Spleen (tissue), 11 donors: Measurements from ENCODE around the gene MST1R. TPM values are rescaled to one million over a fixed set of nuclear protein-coding genes. Genes with fewer than 3 reads are reported as not detected.
"Not testable (repeated sequence)": the region's sequence is repeated elsewhere in the genome, so short reads cannot be mapped to it uniquely, and the experiment has no call there.

Source experiments
- DNase-seq: peaks from one replicate; pipeline ENCODE4 v3.0.0-alpha.2; 2020
- H3K27ac ChIP-seq, 8 donors: fragments of 200-600 bp; sonication (generic) in 7 of 8; 1 replicate in 4 of 8; 2 replicates in 4 of 8; pipeline versions ENCODE4 v1.5.0 to v1.8.0; 2016 to 2021; ENCODE audit warnings: inconsistent platforms in 4 of 8, mild to moderate bottlenecking in 4 of 8, moderate library complexity in 1 of 8
- H3K27me3 ChIP-seq, 7 donors: fragments of 200-600 bp; sonication (generic) in 6 of 7; replicated peaks in 1 of 7; 1 replicate in 4 of 7; 2 replicates in 3 of 7; pipeline versions ENCODE4 v1.5.0 to v1.8.0; 2016 to 2021; ENCODE audit warnings: inconsistent platforms in 3 of 7, mild to moderate bottlenecking in 1 of 7
- H3K36me3 ChIP-seq, 6 donors: fragments of 200-600 bp; sonication (generic) in 5 of 6; 1 replicate in 4 of 6; 2 replicates in 2 of 6; pipeline versions ENCODE4 v1.5.0 to v1.8.0; 2016 to 2021; ENCODE audit warnings: inconsistent platforms in 2 of 6
- H3K4me1 ChIP-seq, 6 donors: fragments of 200-600 bp; sonication (generic) in 5 of 6; 1 replicate in 3 of 6; 2 replicates in 3 of 6; pipeline versions ENCODE4 v1.5.0 to v1.8.0; 2016 to 2021; ENCODE audit warnings: inconsistent platforms in 3 of 6
- H3K4me3 ChIP-seq, 8 donors: fragments of 200-600 bp; sonication (generic) in 7 of 8; 1 replicate in 4 of 8; 2 replicates in 4 of 8; pipeline versions ENCODE4 v1.5.0 to v1.8.0; 2016 to 2021; ENCODE audit warnings: inconsistent platforms in 4 of 8, mild to moderate bottlenecking in 4 of 8, moderate library complexity in 2 of 8
- H3K9me3 ChIP-seq, 8 donors: fragments of 200-600 bp; sonication (generic) in 7 of 8; 1 replicate in 4 of 8; 2 replicates in 4 of 8; pipeline versions ENCODE4 v1.5.0 to v1.8.0; 2016 to 2021; ENCODE audit warnings: inconsistent platforms in 4 of 8
- POLR2A ChIP-seq, 3 donors: fragments of 450-650 bp; IDR thresholded peaks; one replicate each; pipeline ENCODE4 v1.5.1; 2017; ENCODE audit warnings: antibody characterized with exemption in 3 of 3, mild to moderate bottlenecking in 1 of 3
- POLR2AphosphoS5 ChIP-seq, 3 donors: sonication (generic); formaldehyde crosslinking; IDR thresholded peaks; one replicate each; pipeline ENCODE4 v1.5.1; 2017; ENCODE audit warnings: antibody characterized with exemption in 3 of 3
- WGBS, 5 donors: extraction: QIAGEN DNeasy Blood & Tissue Kit in 3 of 5; methylation state at CpG; one replicate each; pipeline versions ENCODE4 v1.1.5 to v1.1.7; 2013 to 2018; 5-methylcytosine and 5-hydroxymethylcytosine counted together
- intact Hi-C: fragments of 100-400 bp; cut with DNase I; formaldehyde crosslinking; loops from one replicate; pipeline ENCODE4 v1.15.0; 2023; ENCODE audit warnings: low total_unique reads
- polyA plus RNA-seq, 3 donors: library from polyadenylated mRNA; stranded (reverse); fragments of 200-250 nt; gene quantifications; one replicate each; pipeline ENCODE4 v1.2.1, GENCODE V29; 2013
- total RNA-seq, 7 donors: library from RNA; depleted of rRNA in 3 of 7; stranded (reverse); fragments of >200 nt in 3 of 7; fragmentation: NEBNext Ultra II Directional in 4 of 7; extraction: Animal tissue kit (Norgen Biotek cat#: 25700) in 4 of 7; gene quantifications; one replicate each; pipeline versions ENCODE4 v1.1.0 to v1.2.1, GENCODE V29; 2016 to 2021
- TF ChIP-seq, protein P1 (sequence below), 11 experiments: fragments of 200-600 bp in 7 of 11; fragments of 450-650 bp in 4 of 11; sonication (generic) in 4 of 11; IDR thresholded peaks in 8 of 11; conservative IDR thresholded peaks in 3 of 11; 1 replicate in 7 of 11; 2 replicates in 4 of 11; pipeline versions ENCODE4 v1.4.0 to v1.8.0; 2016 to 2021; ENCODE audit warnings: antibody characterized with exemption in 11 of 11, inconsistent platforms in 4 of 11, mild to moderate bottlenecking in 1 of 11
- donor health status: healthy with polysubstance abuse.
- donor health status: DM: no; HTN: no; CAD: no; lungs with moderate emphysema.
- donor health status: DM: no; HTN: no; CAD: no.
- donor health status: Bipolar disorder and iron deficiency.
- donor health status: healthy.
- donor health status: DM: no; HTN: no; CAD: no.
- donor health status: DM: yes; HTN: yes; CAD: no.

Gene MST1R
- total and polyA plus RNA-seq, 10 donors, result 1.1 to 7.7 (median 3.0) TPM

- 5 to 11% (median 7%) methylated on average over 23 of the region's 23 CpGs for WGBS, 5 donors
- Histone ChIP-seq H3K4me1 (peaks cover 10 to 65% (median 40%) of the 10 kb centered on the region in 6 donors), H3K27ac (peak overlapping the region; percentile 81 to 99 (median 96)), H3K9me3 (no peaks in the 10 kb centered on the region), H3K36me3 (peaks cover 0 to 20% (median 0%) of the 10 kb centered on the region in 6 donors), H3K27me3 (no peaks in the 10 kb centered on the region), H3K4me3 (peak overlapping the region; percentile 50 to 92 (median 72))
- intact Hi-C loops, result no loop called here
- TF ChIP-seq POLR2A (IDR thresholded peaks at IDR 0.05), result peak in 1 of 3 donors; percentile 13
- TF ChIP-seq, protein P1, sequence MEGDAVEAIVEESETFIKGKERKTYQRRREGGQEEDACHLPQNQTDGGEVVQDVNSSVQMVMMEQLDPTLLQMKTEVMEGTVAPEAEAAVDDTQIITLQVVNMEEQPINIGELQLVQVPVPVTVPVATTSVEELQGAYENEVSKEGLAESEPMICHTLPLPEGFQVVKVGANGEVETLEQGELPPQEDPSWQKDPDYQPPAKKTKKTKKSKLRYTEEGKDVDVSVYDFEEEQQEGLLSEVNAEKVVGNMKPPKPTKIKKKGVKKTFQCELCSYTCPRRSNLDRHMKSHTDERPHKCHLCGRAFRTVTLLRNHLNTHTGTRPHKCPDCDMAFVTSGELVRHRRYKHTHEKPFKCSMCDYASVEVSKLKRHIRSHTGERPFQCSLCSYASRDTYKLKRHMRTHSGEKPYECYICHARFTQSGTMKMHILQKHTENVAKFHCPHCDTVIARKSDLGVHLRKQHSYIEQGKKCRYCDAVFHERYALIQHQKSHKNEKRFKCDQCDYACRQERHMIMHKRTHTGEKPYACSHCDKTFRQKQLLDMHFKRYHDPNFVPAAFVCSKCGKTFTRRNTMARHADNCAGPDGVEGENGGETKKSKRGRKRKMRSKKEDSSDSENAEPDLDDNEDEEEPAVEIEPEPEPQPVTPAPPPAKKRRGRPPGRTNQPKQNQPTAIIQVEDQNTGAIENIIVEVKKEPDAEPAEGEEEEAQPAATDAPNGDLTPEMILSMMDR (IDR thresholded peaks at IDR 0.05 in 8 of 11, conservative IDR thresholded peaks at IDR 0.05 in 3 of 11), result no peak
- no peak for DNase-seq
These were observed 37.1 kb upstream of the MST1R start for GRCh38 chr3:49940667-49941249.

DNA sequence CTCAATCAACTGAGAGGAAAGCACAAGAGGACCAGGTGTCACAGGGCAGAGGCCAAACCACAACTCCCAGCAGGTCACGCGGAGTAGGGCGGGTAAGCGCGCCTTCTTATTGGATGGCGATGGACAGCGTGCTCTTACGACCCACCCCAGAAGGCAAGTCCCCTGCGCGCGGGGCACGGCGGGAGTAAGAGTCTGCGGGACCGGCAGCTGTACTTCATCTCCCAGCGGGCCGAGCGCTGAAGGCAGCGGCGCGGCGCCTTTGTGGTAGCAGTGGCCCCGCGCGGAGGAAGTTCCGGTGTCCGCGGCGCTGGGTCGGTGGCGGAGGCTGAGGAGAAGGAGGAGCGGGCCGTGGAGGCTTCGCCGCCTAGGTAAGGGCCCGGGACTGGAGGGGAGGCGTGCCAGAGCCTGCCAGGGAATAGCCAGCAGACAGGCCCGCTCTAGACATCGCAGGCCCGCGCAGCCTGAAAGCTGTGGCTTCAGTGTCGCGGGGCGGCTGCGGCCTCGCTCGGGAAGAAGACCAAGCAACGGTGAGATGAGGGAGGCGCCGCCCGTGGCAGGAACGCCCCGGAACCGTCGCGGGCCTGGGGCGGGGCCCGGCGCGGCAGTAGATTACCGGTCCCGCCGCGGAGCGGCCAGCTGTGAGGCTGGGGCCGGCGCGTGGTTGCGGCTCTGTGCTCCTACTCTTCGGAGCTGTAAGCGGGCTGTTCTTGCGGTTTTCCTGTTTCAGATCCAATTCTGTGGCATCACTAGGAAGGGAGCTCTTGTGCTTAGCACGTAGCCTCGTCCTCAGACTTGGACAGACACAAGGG is 36.4 kb upstream of the MST1R start, which contains the start of gene RBM6:
RBM6 (plus strand) TSS at position 293 of the 809 bp plus-strand sequence. CDS start 22,492 bp downstream, outside the sequence.
- peak within 1 kb of the TSS; percentile 81 to 99 (median 96) for H3K27ac ChIP-seq
- 0 to 1% (median 0%) methylated on average over 36 to 74 of the region's 74 CpGs for WGBS, 5 donors
- intact Hi-C loops, result no loop called here
- DNase-seq, result peak; percentile 100
- H3K9me3 ChIP-seq, result no peaks in the 10 kb centered on the region
- peaks cover 10 to 59% (median 39%) of the 10 kb centered on the region in 6 donors for H3K4me1 ChIP-seq
- no peaks in the 10 kb centered on the region for H3K27me3 ChIP-seq
- H3K4me3 ChIP-seq, result peak within 1 kb of the TSS; percentile 50 to 92 (median 72)
- peak; percentile 72 to 78 (median 73) for TF ChIP-seq POLR2A (IDR thresholded peaks at IDR 0.05)
- peak; percentile 95 to 98 (median 97) for TF ChIP-seq POLR2AphosphoS5 (IDR thresholded peaks at IDR 0.05)
- TF ChIP-seq, protein P1 (IDR thresholded peaks at IDR 0.05 in 8 of 11, conservative IDR thresholded peaks at IDR 0.05 in 3 of 11), result peak in 3 of 11 experiments; percentile 7 to 32 (median 14)
- H3K36me3 ChIP-seq, result peaks cover 0 to 15% (median 0%) of the 10 kb centered on the region in 6 donors

DNA sequence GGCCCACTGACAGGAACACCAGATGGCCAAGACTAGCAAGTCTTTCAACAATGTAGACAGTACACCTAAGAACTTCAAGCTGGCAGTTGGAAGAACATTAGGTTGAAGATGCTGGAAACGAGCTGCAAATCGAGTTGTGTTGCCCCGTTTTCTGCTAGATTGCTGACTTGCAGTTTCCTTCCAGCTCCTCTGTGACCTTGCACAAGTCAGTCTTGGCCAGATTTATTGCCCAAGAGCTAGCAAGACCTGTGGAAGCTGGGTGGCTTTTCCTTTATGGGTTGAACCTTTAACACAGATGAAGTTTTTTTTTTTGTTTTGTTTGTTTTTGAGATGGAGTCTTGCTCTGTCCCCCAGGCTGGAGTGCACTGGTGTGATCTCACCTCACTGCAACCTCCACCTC is 33.4 kb upstream of the MST1R start:
- Histone ChIP-seq H3K36me3 (no peaks in the 10 kb centered on the region), H3K4me1 (peaks cover 4 to 40% (median 23%) of the 10 kb centered on the region in 6 donors), H3K9me3 (no peaks in the 10 kb centered on the region), H3K27me3 (no peaks in the 10 kb centered on the region), H3K4me3 (no peak overlapping the region), H3K27ac (peak overlapping the region in 3 of 8 donors; percentile 8 to 47 (median 45))
- TF ChIP-seq, protein P1 (IDR thresholded peaks at IDR 0.05 in 8 of 11, conservative IDR thresholded peaks at IDR 0.05 in 3 of 11), result no peak
- TF ChIP-seq POLR2A (IDR thresholded peaks at IDR 0.05), result no peak
- no peak for TF ChIP-seq POLR2AphosphoS5 (IDR thresholded peaks at IDR 0.05)
- intact Hi-C loops, result no loop called here
- whole genome bisulfite sequencing, 5 donors, result 23 to 61% (median 33%) methylated on average over 3 of the region's 3 CpGs
- no peak for DNase-seq

DNA sequence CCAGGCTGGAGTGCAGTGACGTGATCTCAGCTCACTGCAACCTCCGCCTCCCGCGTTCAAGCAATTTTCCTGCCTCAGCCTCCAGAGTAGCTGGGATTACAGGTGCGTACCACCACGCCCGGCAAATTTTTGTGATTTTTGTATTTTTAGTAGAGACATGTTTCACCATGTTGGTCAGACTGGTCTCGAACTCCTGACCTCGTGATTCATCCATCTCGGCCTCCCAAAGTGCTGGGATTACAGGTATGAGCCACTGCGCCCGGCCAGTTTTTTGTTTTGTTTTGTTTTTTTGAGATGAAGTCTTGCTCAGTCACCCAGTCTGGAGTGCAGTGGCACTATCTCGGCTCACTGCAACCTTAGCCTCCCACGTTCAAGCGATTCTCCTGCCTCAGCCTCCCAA is 28.6 kb upstream of the MST1R start:
- H3K9me3 ChIP-seq, H3K27me3 ChIP-seq, H3K27ac ChIP-seq, H3K4me3 ChIP-seq, intact Hi-C loops, H3K36me3 ChIP-seq, DNase-seq: not testable (repeated sequence)
- WGBS, 5 donors, result 92 to 96% (median 94%) methylated on average over 15 of the region's 15 CpGs
- H3K4me1 ChIP-seq, result peaks cover 7 to 44% (median 26%) of the 10 kb centered on the region in 6 donors
